D341Med (cell line): ENCODE results near the gene MYL6.
"Not testable (repeated sequence)": the region's sequence is repeated elsewhere in the genome, so short reads cannot be mapped to it uniquely, and the experiment has no call there.

ENCODE experiments used
- DNase-seq: peaks from one replicate; pipeline ENCODE4 v3.0.0; 2012; ENCODE audit warnings: low spot score

MYL6 gene

DNA sequence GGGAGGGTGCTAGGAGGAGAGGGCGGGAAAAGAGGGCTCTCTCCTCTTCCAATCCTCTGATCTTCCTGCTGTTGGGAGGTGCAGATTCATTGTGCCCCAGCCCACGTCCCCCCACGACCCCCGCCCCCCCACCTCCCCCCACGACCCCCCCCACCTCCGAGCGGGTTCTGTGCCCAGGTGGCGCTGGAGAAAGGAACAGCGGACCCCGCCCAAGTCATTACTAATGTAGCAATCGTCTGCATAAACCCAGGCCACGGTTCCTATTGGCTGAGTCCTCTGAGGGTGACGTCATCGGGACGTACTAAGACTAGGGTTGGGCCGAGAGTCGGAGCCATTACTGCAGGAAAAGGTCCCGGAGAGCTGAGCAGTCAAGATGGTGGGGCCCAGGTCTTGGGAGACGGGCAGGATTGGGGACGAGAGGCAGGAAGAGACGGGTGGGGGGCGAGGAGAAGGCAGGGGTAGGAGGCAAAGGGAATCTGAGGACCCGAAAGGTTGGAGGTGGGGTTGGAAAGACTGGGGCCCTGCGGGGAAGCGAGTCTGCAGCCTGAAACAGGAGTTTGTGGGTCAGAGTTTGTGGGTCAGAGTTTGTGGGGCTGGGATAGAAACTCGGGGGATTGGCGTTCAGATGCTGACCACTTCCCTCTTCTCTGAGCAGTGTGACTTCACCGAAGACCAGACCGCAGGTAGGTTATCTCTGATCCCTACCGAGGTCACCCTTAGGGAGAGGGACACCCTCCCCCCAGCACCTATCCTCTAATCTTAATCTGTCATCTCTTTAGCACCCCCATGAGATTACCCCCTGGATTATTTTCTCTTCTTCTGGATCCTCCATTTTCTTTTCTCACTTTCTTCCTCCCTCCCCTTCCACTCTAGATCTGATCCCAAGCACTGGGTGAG is at the start of gene MYL6:
Gene MYL6 (plus strand): TSS at position 331 of the 897 bp plus-strand sequence. CDS start 43 bp downstream, at position 374.
- DNase-seq: peak; percentile 91

DNA sequence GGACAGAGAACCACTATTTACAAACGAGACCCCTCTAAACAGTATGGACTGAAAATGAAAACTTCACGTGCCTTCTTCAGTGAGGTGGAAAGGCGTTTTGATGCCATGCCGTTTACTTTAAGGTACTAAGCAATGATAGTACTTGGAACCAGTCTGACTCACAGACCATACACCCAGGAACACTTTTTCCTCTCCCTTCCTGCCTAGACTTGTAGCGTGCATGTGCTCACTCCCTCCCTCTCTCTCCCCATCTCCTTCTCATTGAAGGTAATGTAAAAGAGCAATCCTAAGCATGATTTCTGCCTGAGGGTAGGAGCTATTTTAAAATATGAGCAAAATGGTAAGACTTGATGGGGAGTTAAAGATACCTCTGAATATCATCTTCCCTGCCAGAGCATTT is 47.6 kb upstream of the MYL6 start:
- no peak for DNase-seq

DNA sequence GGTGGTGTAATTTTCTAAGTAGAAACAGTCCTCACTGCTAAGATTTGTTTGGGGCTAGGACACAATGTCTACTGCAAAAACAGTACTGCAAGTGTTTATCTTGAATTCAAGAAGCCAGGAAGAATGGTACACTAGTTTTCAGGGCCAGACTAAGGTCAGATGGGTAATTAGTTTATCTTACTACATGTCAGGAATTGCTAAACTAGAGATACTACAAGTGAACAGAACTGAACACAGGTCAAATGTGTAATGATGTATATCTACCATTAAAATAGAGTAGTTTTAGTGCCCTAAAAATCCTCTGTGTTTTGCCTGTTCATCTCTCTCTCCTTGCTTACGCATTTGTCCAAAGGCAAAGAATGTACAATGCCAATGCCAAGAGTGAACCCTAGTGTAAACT is 44.1 kb upstream of the MYL6 start:
- no peak for DNase-seq

DNA sequence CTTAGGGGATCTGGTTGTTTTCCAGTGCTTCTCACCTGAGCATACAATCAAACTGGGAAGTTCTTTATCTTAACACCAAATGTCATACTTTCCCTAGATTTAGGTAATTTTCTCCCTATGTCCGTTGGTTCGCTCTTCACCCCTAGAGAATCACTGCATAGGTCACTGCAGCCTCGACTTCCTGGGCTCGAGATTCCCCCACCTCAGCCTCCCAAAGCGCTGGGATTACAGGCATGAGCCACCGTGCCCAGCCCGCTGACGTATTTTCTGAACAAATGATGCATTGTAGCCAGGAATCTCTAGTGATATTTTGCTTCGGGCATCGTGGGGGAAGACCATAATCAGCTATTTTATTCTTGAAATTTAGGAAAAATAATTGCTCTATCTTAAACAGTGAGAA is 42.8 kb upstream of the MYL6 start:
- no peak for DNase-seq

DNA sequence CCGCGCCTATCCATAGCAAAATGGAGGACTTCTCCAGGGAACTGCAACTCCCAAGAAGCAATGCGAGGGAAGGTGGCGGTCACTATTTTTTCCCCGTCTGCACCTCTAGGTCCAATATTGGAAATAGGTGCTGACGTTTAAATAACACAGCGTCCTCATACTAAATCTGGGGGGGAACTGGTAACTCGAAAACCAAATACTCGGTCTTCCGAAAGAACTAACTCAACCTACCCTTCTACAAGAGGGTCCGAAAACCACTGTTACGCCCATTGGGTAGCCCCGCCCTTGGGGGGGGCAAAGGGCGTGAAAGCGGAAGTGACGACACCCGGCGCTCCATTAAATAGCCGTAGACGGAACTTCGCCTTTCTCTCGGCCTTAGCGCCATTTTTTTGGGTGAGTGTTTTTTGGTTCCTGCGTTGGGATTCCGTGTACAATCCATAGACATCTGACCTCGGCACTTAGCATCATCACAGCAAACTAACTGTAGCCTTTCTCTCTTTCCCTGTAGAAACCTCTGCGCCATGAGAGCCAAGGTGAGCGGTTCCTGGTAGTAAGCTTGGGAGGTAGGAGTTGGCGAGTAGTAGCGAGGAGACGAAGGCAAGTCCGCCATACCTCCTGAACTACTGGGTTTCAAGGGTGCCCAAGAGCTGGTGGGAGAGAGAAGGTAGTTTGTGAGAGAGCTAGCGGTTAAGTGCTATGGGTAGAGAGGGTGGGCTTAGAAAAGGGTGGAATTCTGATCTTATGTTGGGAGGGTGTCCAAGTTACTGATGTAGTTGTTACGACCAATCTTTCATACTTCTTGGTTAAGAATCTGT is 41.7 kb upstream of the MYL6 start, which contains the start of gene RPL41:
Gene RPL41 (plus strand): TSS at position 367 of the 815 bp plus-strand sequence.
- peak; percentile 84 for DNase-seq

DNA sequence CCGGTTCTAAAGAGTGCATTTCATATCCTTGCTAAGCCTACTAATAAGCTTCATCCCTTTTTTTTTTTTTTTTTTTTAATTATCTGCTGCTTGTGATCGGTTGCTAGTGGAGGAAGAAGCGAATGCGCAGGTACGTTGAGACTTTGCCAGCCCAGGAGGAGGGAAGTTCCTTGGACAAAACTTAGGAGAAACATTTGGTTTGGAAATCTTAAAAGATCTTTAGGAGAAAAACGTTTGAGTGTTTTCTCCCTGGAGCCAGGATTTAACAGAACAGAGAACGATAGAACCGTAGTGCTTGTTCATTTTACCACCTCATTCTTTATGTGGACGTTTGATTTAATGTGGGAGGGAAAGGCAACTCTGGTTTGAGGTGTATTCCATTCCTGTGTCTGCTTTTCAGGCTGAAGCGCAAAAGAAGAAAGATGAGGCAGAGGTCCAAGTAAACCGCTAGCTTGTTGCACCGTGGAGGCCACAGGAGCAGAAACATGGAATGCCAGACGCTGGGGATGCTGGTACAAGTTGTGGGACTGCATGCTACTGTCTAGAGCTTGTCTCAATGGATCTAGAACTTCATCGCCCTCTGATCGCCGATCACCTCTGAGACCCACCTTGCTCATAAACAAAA is 41.0 kb upstream of the MYL6 start:
- DNase-seq: not testable (repeated sequence)

DNA sequence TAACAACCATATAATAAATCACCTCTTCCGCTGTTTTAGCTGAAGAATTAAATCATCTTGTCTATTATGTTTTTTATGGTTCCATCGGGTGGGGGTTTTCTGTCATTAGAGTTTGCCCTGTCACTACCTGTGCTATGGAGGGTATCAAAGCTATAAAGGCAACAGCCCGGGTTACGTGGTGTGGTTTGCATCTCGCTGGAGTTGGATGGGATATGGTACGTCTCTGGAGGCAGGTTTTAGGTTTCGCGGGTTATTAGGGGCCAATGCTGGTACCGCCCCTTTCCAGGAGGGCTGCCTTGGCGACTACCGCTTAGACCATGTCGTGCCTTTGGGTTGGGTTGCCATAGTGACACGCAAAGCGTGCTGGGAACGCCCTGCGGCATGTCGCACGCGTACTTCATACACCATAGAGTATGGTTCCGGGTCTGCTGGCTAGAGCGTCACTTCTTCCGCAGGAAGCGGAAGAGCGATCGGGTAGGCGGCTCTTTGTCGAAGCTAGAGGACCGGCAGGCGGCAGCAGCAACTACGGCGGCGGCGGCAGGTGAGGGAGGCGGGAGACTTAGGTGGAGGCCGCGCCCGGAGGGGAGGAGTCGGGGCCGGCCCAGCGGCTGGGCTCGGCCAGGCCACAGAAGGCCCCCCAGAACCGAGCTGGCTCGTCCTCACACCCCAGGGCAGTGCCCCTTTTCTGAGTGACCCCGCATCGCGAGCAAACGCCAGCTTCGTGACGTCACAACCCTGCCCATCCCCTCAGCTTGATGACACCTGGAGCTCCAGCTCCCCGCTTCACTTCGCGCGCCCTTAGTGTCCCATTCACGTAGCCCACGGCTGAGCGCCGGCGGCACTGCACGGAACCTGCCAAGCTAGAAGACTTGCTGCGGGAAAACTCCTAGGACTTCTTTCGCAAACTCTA is 40.1 kb upstream of the MYL6 start, which contains the start of gene ZC3H10:
Gene ZC3H10 (plus strand): TSS at position 489 of the 910 bp plus-strand sequence. CDS start 2,297 bp downstream, outside the sequence.
- peak; percentile 92 for DNase-seq

DNA sequence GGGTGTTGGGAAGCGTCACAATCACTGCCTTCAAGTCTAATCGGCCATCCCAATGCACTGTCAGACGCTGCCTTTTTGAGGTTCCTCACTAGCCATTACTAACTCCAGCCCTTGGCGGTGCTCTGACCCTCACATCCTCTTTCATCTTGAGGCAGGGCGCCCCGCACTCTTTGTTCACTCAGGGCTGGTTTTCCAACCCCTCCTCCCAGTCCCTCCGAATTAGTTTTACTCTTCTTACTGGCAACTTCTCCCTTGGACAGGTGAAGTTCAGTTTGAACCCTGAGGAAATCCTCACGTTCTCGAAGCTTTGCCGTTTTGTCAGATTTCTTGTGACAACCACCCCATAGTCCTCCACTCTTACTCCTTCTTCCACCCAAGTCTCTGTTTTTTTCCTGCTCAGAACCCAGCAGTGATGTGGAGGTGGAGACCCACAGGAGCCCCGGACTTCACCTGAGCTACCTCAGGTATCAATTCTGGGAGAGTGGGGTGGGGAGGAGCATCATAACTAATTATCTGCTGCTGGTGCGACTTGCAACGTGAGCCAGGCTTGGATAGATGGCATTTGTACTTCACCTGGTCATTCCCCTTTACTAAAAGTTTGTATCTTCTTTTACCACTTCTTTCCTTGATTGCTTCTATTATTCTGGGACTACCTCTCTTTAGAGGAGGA is 39.3 kb upstream of the MYL6 start:
- DNase-seq: no peak

DNA sequence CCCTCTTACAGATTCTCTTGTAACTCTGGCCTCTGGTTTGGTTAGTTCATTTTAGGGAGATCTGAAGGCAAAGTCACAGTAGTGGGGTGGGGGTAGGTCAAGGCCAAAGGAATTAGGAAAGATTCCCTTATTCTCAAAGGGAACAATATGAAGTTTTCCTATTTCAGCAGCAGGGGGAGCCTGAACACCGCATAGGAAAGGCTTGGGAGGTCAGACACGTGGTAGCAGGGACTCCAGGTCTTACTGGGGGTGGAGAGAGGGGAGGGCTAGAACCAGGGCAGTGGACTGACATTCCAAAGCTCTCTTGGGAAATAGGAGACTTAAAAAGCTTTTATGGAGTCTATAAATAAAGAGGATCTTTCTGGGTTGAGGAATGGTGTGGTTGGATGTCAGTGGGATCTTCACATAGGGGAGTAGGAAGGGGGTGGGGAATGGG is 38.8 kb upstream of the MYL6 start:
- DNase-seq: peak; percentile 78

DNA sequence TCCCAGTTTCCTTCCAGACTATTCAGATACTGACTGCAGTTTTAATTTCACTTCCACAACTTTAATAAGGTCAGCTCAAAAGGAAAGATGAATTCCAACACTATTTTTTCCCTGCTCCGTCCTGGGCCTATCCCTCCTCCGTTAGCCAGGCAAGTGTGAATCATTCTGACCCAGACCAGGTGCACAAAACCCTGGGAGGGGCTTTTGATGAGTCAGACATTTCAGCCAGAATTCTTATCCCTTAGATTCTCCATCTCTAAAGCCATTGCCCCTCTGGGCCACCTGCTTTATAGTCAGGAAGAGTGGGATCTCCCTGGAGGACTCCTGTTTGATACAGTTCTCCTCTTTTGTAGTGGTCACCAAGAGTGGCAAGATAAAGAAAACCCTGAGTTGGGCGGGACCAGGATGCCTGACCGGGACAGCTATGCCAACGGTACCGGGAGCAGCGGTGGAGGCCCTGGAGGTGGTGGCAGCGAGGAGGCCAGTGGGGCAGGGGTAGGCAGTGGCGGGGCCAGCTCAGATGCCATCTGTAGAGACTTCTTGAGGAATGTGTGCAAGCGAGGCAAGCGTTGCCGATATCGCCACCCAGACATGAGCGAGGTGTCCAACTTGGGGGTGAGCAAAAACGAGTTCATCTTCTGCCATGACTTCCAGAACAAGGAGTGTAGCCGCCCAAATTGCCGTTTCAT is 37.9 kb upstream of the MYL6 start:
- no peak for DNase-seq

DNA sequence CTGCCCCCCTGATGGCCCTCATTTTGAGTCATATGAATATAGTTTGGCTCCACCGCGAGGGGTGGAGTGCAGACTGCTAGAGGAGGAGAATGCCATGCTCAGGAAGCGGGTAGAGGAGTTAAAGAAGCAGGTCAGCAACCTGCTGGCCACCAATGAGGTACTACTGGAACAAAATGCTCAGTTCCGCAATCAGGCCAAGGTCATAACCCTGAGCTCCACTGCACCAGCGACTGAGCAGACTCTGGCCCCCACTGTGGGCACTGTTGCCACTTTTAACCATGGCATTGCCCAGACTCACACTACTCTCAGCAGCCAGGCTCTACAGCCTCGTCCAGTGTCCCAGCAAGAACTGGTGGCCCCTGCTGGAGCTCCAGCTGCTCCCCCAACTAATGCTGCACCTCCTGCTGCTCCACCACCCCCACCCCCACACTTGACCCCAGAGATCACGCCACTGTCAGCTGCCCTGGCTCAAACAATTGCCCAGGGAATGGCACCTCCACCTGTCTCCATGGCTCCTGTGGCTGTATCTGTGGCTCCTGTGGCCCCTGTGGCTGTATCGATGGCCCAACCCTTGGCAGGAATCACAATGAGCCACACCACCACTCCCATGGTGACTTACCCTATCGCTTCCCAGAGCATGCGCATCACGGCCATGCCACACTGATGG is 36.8 kb upstream of the MYL6 start:
- no peak for DNase-seq

DNA sequence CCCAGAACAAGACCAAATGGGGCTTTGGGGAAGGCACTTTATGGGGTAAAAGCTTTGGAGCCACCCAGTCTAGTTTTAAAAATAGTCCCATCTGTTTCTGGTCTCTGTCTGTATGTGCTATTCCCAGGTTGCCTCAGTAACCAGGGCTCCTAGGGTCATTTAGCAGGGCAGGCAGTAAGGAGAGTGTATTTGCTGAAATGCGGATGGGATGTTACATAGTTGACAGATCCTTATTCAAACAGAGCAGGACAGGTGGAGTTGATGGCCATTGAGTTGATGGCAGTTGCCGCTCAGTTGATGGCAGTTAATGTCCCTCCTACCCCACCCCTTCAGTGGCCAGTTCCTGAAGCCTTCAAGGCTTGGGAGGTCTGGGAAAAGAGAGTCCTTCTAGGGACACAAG is 35.5 kb upstream of the MYL6 start:
- no peak for DNase-seq

DNA sequence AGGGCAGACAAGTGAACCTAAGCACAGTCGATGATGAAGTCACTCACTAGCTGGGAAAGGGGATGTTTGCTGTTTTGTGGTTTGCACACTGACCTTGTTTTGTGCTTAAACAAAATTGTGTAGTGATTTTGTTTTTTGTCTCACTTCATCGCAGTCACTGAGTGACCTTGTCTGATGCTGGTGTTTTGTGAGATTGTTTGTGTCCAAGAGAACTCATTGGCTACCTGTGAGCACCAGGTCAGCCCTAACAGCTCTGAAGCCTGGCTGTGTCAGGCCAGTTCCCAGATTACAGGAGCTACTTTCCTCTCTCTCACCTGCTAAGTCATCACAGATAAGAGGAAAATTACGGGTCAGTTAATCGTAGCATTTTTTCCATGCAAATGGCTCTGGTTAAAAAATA is 34.0 kb upstream of the MYL6 start:
- DNase-seq: no peak

DNA sequence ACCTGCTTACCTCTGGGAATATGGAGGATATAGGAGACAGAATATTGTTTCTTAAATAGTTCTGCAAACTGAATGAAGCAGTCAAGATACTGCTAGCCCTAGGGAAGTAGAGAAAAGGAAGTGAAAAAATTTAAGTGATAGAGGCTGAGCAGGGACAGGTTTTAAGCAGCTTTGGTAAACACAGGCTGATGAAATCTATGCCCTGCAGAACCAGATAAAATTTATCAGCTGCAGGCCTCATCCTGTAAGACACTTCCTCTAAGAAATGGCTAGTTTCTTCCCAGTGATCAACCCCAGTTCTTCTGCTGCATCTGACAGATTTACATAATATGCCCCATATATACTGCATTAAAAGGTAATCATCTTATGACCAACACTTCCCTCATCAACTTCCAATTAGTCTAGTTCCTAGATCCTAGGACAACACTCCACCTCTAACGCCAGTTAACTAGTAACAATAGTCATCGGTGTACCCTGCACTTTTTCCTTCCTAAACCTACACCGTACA is 31.4 kb upstream of the MYL6 start:
- DNase-seq: no peak

DNA sequence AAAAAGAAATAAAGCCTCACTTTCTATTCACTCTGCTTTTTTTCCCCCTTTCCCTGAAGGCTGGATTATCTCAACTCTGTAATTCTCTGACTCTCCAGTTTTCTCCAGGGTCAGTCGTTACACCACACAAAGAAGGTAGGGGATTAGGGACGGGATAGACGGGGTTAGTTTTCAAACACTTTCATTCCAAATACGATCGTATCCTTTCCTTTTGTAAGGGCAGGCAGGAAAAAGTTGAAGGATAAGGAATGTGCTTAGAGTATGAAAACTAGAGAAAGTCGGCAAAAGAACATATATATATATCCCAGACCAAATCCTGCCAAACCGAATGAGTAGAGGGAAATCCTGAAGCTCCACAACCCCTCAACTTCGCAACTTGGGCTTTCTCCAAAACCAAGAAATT is 30.7 kb upstream of the MYL6 start:
- DNase-seq: no peak

DNA sequence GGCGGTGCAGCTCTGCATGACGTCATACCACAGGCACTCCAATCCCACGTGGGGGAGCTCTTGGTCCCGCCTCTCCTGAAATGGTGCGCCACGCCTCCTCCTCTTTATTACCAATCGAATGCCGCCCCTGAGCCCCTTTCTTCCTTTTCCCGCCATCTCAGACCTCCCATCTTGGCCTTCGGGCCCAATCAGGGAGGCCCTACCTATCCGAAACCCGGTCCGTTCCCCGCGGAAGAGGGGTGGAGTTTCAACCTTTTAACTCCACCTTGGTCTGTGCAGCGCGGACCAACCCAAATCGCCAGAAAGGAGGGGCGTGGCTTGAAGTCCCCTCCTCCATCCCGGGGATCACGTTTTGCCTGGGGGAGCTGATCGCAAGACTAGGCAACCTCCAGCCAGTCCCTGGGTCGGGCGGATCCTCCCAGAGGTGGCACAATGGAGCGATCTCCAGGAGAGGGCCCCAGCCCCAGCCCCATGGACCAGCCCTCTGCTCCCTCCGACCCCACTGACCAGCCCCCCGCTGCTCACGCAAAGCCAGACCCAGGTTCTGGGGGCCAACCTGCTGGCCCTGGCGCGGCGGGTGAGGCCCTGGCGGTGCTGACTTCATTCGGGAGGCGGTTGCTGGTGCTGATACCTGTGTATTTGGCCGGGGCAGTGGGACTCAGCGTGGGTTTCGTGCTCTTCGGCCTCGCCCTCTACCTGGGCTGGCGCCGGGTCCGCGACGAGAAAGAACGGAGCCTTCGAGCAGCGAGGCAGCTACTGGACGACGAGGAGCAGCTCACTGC is 30.1 kb upstream of the MYL6 start, which contains the start of gene ESYT1:
Gene ESYT1 (plus strand): TSS at position 380 of the 782 bp plus-strand sequence. CDS start 53 bp downstream, at position 433.
- DNase-seq: peak; percentile 94

DNA sequence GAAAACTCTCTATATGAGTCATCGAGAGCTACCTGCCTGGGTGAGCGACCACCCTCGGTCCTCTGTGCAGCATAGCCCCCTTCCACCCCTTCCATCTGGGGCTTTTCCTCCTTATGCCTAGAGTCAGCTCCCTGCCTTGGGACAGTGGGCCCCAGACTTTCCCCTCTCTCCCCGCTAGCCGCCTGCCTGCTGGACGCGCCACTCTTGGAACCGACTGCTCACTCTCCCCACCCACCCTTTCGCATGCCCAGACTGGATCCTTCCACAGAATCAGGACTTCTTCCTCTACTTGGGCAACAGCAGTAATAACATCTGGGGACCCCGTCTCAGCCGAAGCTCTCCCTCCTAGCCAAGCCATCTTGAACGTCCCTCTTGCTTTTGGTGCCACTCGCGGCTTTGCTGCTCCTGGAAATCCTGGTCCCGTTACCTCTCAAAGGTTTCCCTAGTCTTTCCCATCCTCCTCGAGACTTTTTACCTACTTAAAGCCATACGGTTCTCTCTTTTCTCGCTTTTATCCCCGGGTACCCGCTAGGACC is 29.4 kb upstream of the MYL6 start:
- DNase-seq: peak; percentile 52
